Calu3 (cell line): ENCODE data around the gene ZNF620. TPM values are rescaled to one million over a fixed set of nuclear protein-coding genes. Genes with fewer than 3 reads are reported as not detected.
"Not testable (repeated sequence)": the region's sequence is repeated elsewhere in the genome, so short reads cannot be mapped to it uniquely, and the experiment has no call there.

ENCODE experiments used
- BruUV-seq: library from RNA; stranded (reverse); fragments of 400-500 nt; replicated peaks from 2 replicates; lab custom pipeline; 2021; lab: Mats Ljungman, UMichigan
- CTCF ChIA-PET: fragments of 300-600 bp; sonication (Branson Sonifier 250); formaldehyde crosslinking; loops from one replicate; lab custom pipeline; 2022; ENCODE audit warnings: antibody characterized with exemption; lab: Charles Lee
- DNase-seq: peaks from one replicate; pipeline ENCODE4 v3.0.0; 2022
- H3K27ac Mint-ChIP-seq: one replicate; pipeline ENCODE4 v1.8.0; 2022; ENCODE audit warnings: mixed read lengths; ENCODE audit not compliant: unreplicated experiment
- H3K27me3 Mint-ChIP-seq: one replicate; pipeline ENCODE4 v1.8.0; 2022; ENCODE audit warnings: mixed read lengths; ENCODE audit not compliant: unreplicated experiment
- H3K36me3 Mint-ChIP-seq: one replicate; pipeline ENCODE4 v1.8.0; 2022; ENCODE audit warnings: mild to moderate bottlenecking, moderate library complexity, mixed read lengths; ENCODE audit not compliant: insufficient read depth, unreplicated experiment
- H3K4me1 Mint-ChIP-seq: one replicate; pipeline ENCODE4 v1.8.0; 2022; ENCODE audit warnings: mild to moderate bottlenecking, low read depth, mixed read lengths; ENCODE audit not compliant: unreplicated experiment
- H3K4me3 Mint-ChIP-seq: one replicate; pipeline ENCODE4 v1.8.0; 2022; ENCODE audit warnings: mild to moderate bottlenecking, low read depth, moderate library complexity, mixed read lengths; ENCODE audit not compliant: unreplicated experiment
- H3K9me3 Mint-ChIP-seq: one replicate; pipeline ENCODE4 v1.8.0; 2022; ENCODE audit warnings: low read depth, mixed read lengths; ENCODE audit not compliant: unreplicated experiment
- intact Hi-C: fragments of 100-400 bp; cut with micrococcal nuclease; formaldehyde crosslinking; loops from one replicate; pipeline ENCODE4 v1.10.0; 2022; ENCODE audit not compliant: unreplicated experiment
- total RNA-seq: library from RNA; stranded (reverse); gene quantifications from 2 replicates; pipeline ENCODE4 v1.2.3, GENCODE V29; 2022
- TF ChIP-seq, protein P1 (sequence below): fragments of 200-600 bp; IDR thresholded peaks from one replicate; pipeline ENCODE4 v1.8.0; 2022; ENCODE audit warnings: antibody characterized with exemption; ENCODE audit not compliant: unreplicated experiment

Gene ZNF620
- total RNA-seq, 1 experiment from 2014 or later, result 13.6 TPM

DNA sequence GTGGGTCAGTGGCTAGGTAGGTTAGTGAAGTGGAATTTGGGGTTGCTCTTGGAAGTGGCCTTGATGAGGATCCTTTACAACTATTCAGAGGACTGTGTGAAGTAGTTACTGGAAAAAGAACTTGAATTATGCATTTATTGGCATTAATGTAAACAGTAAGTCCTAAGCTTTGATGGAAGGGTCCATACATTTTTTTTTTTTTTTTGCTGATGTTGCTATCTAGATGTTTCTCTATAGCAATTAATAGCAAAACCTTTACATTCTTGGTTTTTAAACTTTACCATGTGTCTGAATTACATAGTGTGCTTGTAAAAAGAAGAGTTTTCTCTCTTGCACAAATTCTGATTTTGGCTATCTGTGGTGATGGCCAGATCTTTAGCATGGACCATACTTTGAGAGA lies 28.4 kb downstream of the ZNF620 start:
- no peak overlapping the region for H3K4me3 Mint-ChIP-seq
- H3K4me1 Mint-ChIP-seq, result no peaks in the 10 kb centered on the region
- CTCF ChIA-PET, result interaction anchor here (0.5 kb wide), 1 partner anchor 159 kb away, joined by 3 read pairs; no protein-coding TSS in a partner anchor
- TF ChIP-seq, protein P1, sequence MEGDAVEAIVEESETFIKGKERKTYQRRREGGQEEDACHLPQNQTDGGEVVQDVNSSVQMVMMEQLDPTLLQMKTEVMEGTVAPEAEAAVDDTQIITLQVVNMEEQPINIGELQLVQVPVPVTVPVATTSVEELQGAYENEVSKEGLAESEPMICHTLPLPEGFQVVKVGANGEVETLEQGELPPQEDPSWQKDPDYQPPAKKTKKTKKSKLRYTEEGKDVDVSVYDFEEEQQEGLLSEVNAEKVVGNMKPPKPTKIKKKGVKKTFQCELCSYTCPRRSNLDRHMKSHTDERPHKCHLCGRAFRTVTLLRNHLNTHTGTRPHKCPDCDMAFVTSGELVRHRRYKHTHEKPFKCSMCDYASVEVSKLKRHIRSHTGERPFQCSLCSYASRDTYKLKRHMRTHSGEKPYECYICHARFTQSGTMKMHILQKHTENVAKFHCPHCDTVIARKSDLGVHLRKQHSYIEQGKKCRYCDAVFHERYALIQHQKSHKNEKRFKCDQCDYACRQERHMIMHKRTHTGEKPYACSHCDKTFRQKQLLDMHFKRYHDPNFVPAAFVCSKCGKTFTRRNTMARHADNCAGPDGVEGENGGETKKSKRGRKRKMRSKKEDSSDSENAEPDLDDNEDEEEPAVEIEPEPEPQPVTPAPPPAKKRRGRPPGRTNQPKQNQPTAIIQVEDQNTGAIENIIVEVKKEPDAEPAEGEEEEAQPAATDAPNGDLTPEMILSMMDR, result no peak
- H3K27me3 Mint-ChIP-seq, result no peaks in the 10 kb centered on the region
- intact Hi-C loops, result no loop called here
- H3K27ac Mint-ChIP-seq, result no peak overlapping the region
- peaks cover 40% of the 10 kb centered on the region for H3K36me3 Mint-ChIP-seq
- DNase-seq, result no peak
- no TSS peak for BruUV-seq
- H3K9me3 Mint-ChIP-seq, result peaks cover 10% of the 10 kb centered on the region

DNA sequence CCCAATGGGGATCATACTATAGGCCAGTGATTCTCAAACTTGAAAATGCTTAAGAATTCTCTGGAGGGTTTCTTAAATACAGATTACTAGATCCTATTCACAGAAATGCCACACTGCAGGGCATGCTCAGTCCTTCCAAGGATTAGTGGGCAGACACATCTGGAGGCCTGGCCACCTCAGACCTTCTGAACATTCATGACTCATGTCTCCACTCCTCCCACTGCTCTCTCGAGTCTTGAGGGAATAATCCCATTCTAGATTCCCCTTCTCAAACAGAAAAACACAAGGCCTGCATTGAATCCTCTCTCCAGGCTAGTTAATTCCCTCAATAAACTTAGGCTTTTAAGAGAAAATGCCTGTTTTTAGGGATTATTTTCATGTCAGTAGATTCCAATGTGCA lies 41.0 kb downstream of the ZNF620 start:
- intact Hi-C loops, result no loop called here
- no peak overlapping the region for H3K4me3 Mint-ChIP-seq
- no peaks in the 10 kb centered on the region for H3K9me3 Mint-ChIP-seq
- CTCF ChIA-PET, result no interaction called here
- H3K36me3 Mint-ChIP-seq, result no peaks in the 10 kb centered on the region
- H3K27ac Mint-ChIP-seq, result no peak overlapping the region
- no peaks in the 10 kb centered on the region for H3K27me3 Mint-ChIP-seq
- DNase-seq, result no peak
- H3K4me1 Mint-ChIP-seq, result no peaks in the 10 kb centered on the region
- BruUV-seq, result no TSS peak
- TF ChIP-seq, protein P1, result no peak

DNA sequence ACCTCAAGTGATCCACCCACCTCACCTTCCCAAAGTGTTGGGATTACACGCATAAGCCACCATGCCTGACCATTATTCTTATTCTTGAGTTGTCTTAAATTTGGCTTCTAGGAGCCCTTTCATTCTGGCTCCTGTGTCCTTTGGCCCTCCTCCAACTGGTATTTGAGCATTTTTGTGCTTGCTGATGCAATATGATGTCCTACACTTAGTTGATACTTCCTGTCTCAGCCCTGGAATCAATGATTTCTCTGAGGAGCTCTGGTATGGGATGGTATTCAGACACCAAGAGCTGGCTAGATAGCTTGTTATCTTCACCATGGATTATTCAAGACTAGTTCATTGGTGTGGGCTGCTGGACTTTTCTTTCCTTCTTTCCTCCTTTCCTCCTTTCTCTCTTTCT lies 44.3 kb downstream of the ZNF620 start:
- no peaks in the 10 kb centered on the region for H3K4me1 Mint-ChIP-seq
- no peak overlapping the region for H3K27ac Mint-ChIP-seq
- no peak overlapping the region for H3K4me3 Mint-ChIP-seq
- TF ChIP-seq, protein P1, result no peak
- intact Hi-C loops, result no loop called here
- DNase-seq, result no peak
- H3K36me3 Mint-ChIP-seq, result no peaks in the 10 kb centered on the region
- H3K9me3 Mint-ChIP-seq, result no peaks in the 10 kb centered on the region
- CTCF ChIA-PET, result no interaction called here
- no peaks in the 10 kb centered on the region for H3K27me3 Mint-ChIP-seq
- no TSS peak for BruUV-seq

DNA sequence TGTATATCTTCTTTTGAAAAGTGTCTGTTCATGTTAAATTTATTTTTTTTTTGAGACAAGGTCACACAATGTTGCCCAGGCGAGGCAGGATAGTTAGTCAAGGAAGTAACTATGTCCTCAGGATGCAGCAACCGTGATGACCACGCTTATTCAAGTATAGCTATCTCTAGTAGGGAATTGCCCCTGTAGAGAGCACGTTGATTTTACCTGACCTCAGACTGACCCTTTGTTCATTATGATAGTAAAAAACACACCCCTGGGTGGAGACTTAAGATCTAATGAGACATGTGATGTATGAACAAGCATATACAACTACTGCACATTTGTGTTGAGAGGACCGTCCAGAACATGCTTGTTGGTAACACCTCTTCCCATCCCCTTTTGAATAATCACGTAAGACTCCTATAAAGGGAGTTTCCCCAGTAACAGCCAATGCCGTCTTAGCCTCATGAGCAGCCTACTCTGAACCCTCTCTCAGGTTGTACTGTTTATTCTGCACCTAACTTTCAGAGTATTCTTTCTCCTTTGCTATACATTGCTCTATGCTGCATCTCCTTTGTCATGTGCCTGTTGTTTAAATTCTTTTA lies 51.8 kb downstream of the ZNF620 start:
- Mint-ChIP-seq H3K27me3 (peaks cover 8% of the 10 kb centered on the region), H3K36me3 (no peaks in the 10 kb centered on the region), H3K4me3 (no peak overlapping the region), H3K9me3 (no peaks in the 10 kb centered on the region), H3K27ac (no peak overlapping the region), H3K4me1 (no peaks in the 10 kb centered on the region)
- no TSS peak for BruUV-seq
- intact Hi-C loops, result no loop called here
- no peak for DNase-seq
- TF ChIP-seq, protein P1, result no peak
- CTCF ChIA-PET, result no interaction called here

DNA sequence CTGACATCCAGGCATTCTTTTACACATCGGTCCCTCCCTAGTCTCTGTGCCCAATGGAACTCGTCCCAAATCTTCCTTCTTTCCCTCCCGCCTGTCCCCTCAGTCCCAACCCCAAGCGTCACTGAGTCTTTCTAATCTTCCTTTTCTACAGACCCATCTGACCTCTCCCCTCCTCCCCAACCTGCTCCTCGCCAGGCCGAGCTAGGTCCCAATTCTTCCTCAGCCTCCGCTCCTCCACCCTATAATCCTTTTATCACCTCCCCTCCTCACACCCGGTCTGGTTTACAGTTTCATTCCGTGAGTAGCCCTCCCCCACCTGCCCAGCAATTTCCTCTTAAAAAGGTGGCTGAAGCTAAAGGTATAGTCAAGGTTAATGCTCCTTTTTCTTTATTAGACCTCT lies 56.6 kb downstream of the ZNF620 start:
- H3K4me3 Mint-ChIP-seq, H3K9me3 Mint-ChIP-seq, DNase-seq, BruUV-seq, H3K4me1 Mint-ChIP-seq, H3K36me3 Mint-ChIP-seq, H3K27ac Mint-ChIP-seq, intact Hi-C loops, H3K27me3 Mint-ChIP-seq, CTCF ChIA-PET: not testable (repeated sequence)

DNA sequence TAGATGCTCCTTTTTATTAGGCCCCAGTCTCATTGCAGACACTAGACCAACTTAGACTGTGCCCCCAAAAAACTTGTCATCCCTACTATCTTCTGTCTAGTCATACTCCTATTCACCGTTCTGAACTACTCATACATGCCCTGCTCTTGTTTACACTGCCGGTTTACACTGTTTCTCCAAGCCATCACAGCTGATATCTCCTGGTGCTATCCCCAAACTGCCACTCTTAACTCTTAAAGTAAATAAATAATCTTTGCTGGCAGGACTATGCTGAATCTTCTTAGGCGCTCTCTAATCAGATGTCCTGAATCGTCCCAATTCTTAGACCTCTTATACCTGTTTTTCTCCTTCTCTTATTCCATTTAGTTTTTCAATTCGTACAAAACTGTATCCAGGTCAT lies 59.8 kb downstream of the ZNF620 start:
- not testable (repeated sequence) for BruUV-seq

More for the DNA sequence above, 59.8 kb downstream of the ZNF620 start:
- H3K4me3 Mint-ChIP-seq, H3K27ac Mint-ChIP-seq, DNase-seq, H3K27me3 Mint-ChIP-seq, H3K9me3 Mint-ChIP-seq, H3K36me3 Mint-ChIP-seq, intact Hi-C loops, CTCF ChIA-PET, H3K4me1 Mint-ChIP-seq: not testable (repeated sequence)
